Stimulated activated CD4-positive, alpha-beta T cell treated with anti-CD3 and anti-CD28 coated beads, Interleukin-1b, Interleukin-23, amount 100 ng/mL, for 48 hours (primary cell): ENCODE data around the gene PPA2.
"Not testable (repeated sequence)": the region's sequence is repeated elsewhere in the genome, so short reads cannot be mapped to it uniquely, and the experiment has no call there.

Experiments used
- DNase-seq: peaks from one replicate; pipeline ENCODE4 v3.0.0-alpha.2; 2020

PPA2 gene

GRCh38 chr4:105458001-105458400, 15.9 kb downstream of the PPA2 start:
- no peak for DNase-seq

DNA sequence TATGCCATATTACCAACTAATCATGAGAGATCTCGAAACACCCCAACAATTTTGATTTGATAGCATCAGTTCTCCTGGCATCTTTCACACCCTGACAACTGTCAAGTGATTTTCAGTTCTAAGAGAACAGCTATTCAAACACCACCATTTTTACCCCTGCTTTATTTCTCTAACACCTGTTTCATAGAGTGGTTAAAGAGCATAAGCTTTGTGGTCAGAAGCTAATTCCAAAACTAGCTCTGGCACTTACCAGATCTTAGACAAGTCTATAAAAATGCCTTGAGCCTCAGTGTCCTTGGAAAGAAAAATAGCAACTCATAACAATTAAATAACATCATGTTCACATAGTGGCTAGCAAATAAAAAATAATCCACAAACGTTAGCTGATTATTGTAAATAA, 17.9 kb downstream of the PPA2 start:
- no peak for DNase-seq

- no peak for DNase-seq
Observed at GRCh38 chr4:105455182-105455581, 18.7 kb downstream of the PPA2 start.

- peak; percentile 15 for DNase-seq
Observed at GRCh38 chr4:105453550-105454205, 20.2 kb downstream of the PPA2 start.

DNA sequence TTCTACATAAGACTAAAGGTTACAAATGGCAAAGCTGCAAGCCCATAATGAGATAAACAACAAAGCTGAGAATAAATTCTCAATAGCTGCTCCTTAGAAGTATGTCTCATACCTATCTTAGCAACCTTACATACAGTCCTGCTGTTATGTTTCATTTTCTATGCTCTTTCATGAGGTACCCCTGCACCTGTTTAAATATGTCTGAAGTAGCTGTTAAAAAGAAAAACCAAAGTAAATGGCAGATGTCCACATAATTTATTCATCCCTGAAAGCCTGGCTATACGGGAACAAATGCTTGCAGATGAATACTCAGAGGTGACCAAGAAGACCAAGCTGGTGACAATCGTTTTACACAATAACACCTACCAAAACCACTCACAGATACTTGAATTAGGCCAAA, 22.5 kb downstream of the PPA2 start:
- DNase-seq: no peak

- DNase-seq: no peak
Observed at GRCh38 chr4:105440890-105441289, 33.0 kb downstream of the PPA2 start.

DNA sequence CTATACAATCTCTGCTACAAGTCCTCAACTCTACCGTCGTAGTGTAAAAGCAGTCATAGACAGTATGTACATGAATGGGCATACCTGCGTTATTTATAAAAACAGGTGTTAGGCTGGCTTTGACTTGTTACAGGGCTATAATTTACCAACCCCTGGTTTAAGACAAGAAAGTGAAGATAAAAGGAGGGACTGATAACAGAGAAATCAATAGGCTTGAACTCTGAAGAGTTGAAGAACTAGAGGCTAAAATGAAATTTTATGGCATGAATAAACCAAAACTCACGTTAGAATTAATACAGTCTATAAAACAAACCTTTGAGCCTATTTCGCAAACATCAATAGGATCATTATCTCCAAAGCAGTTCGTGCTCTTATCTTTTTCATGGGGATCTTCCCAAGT, 36.2 kb downstream of the PPA2 start:
- DNase-seq: no peak

- no peak for DNase-seq
Observed at GRCh38 chr4:105436414-105436813, 37.4 kb downstream of the PPA2 start.

DNA sequence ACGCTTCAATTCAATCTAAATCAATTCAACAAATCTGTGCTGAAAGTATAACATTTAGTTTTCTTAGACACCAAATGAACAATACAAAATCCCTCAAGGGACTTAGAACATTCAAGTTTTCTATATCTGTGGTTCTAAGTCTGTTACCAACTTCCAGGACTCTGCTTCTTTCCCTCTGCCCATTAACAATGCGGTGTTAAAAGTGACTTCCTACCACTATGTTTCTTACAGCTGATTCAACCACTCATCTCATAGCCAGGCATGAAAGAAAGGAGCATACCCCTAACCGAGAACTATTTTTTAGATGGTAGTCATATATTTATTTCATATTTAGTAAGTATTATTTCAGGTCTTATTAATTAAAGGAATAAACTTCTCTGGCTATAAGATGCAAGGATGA, 38.9 kb downstream of the PPA2 start:
- no peak for DNase-seq

- no peak for DNase-seq
Observed at GRCh38 chr4:105433421-105433820, 40.4 kb downstream of the PPA2 start.

DNA sequence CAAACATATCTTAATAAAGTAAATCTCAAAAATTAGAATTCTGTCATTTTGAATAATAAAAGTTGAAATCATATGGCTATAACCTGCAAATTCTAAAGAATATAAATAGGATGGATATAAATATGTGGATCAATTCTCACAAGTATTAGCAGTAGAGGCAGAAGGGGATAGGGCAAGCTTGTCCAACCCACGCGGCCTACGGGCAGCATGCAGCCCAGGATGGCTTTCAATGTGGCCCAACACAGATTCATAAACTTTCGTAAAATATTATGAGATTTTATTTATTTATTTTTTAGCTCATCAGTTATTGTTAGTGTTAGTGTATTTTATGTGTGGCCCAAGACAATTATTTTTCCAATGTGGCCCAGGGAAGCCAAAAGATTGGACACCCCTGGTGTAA, 41.4 kb downstream of the PPA2 start:
- DNase-seq: no peak

GRCh38 chr4:105430811-105431210, 43.1 kb downstream of the PPA2 start:
- DNase-seq: no peak

DNA sequence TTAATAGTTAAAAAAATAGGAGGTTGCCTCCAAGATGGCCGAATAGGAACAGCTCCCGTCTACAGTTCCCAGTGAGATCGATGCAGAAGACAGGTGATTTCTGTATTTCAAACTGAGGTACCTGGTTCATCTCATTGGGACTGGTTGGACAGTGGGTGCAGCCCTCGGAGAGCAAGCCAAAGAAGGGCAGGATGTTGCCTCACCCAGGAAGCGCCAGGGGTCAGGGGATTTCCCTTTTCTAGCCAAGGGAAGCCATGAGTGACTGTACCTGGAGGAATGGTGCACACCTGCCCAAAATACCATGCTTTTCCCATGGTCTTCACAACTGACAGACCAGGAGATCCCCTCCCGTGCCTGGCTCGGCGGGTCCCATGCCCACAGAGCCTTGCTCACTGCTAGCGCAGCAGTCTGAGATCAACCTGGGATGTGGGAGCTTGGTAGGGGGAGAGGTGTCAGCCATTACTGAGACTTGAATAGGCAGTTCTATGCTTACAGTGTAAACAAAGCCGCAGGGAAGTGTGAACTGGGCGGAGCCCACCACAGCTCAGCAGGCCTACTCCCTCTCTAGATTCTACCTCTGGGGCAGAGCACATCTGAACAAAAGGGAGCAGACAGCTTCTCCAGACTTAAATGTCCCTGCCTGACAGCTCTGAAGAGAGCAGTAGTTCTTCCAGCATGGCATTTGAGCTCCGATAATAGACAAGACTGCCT, 47.5 kb downstream of the PPA2 start:
- no peak for DNase-seq

- DNase-seq: no peak
Observed at GRCh38 chr4:105422207-105422920, 51.5 kb downstream of the PPA2 start.

DNA sequence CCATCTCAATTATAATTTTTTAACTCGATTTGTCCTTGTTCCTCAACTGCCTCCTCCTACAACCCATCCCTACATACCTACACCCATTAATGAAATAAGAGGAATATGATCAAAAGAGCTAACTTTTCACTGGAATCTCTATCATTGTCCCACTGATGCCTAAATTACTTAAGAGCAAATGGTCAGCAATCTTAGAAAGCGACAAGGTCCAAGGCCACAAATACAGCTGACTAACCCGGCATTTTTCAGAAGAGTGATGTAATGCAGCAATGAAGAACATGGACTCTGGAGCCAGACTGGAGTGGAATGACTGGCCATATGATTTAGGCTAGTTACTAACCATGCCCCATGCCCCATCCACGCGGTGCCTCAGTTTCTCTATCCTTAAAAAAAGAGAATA, 56.2 kb downstream of the PPA2 start:
- no peak for DNase-seq

GRCh38 chr4:105415281-105415744, 58.5 kb downstream of the PPA2 start:
- DNase-seq: no peak

- no peak for DNase-seq
Observed at GRCh38 chr4:105414316-105414715, 59.5 kb downstream of the PPA2 start.

DNA sequence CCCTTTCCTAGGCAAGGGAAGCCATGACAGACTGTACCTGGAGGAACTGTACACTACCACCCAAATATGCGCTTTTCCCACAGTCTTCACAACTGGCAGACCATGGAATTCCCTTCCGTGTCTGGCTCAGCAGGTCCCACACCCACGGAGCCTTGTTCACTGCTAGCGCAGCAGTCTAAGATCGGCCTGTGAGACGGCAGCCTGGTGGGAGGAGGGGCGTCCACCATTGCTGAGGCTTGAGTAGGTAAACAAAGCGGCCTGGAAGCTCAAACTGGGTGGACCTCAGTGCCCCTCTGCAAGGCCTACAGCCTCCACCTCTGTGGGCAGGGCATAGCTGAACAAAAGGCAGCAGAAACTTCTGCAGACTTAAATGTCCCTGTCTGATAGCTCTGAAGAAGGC, 64.7 kb downstream of the PPA2 start:
- not testable (repeated sequence) for DNase-seq

- no peak for DNase-seq
Observed at GRCh38 chr4:105400901-105401677, 72.8 kb downstream of the PPA2 start.

DNA sequence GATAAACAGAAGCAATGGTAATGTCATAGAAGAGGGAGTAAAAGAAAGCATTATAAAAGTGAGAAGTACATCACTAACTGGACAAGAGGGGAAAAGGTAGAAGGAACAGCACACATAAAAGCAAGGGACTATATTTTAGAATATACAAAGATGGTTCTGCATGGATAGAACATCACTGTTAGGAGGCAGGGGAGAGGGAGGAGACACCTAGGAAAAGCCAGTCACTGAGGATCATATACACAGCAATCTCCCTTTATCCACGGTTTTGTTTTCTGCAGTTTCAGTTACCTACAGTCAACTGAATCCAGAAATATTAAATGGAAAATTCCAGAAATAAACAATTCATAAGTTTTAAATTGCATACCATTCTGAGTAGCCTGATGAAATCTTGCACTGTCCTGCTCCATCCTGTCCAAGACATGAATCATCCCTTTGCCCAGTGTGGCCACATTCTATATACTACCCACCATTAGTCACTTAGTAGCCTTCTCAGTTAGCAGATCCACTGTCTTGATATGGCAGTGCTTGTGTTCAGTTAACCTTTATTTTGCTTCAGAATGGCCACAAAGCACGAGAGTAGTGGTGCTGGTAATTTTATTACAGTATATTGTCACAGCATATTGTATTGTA, 74.2 kb downstream of the PPA2 start:
- no peak for DNase-seq

DNA sequence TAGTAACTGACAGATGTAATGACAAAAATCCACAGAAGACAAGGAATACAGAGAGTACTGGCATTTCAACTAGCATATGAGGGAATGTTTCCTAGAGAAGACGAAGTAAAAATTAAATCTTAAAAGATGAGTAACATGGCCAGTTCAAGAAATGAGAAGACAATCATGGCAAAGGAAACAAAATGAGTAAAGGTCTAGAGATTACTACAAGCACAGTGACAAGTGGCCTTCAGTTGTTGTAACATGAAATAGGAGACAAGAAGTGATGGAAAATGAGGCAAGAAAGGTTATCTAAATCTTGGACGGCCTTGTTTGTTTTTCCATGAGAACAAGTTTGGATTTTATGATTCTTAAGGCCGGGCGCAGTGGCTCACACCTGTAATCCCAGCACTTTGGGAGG, 81.0 kb downstream of the PPA2 start:
- no peak for DNase-seq

DNA sequence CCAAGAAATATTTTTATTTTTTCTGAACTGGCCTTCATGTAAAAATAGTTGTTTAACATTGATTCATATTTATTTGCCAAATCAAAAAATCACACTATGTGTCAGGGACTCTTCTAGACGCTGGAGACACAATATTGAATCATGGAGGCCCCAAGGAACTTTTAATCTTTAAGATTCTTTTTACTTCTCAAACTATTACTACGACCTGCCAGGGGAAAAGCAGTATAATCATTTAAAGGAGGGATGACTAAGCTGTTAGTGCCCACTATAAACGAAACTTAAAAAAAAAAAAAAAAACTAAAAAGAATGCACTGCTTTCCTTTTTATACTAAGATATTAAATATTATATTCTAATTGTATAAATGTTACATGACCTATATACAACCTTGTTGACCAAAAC, 84.7 kb downstream of the PPA2 start:
- DNase-seq: no peak

- no peak for DNase-seq
Observed at GRCh38 chr4:105387466-105387865, 86.4 kb downstream of the PPA2 start.
